A673 (cell line): ENCODE results near the gene FBN1. TPM values are rescaled to one million over a fixed set of nuclear protein-coding genes. Genes with fewer than 3 reads are reported as not detected.

ENCODE experiments used
- BruUV-seq: library from RNA; stranded (reverse); fragments of 400-500 nt; replicated peaks from 2 replicates; lab custom pipeline; 2021; lab: Mats Ljungman, UMichigan
- CTCF ChIA-PET: fragments of 300-600 bp; sonication (Branson Sonifier 250); formaldehyde crosslinking; loops from one replicate; lab custom pipeline; 2022; ENCODE audit warnings: antibody characterized with exemption; lab: Charles Lee
- POLR2A ChIA-PET: fragments of 300-600 bp; sonication (Branson Sonifier 250); formaldehyde crosslinking; loops from one replicate; lab custom pipeline; 2022; ENCODE audit warnings: antibody characterized with exemption; ENCODE audit not compliant: low non-redundant PET; lab: Charles Lee
- DNase-seq: peaks from one replicate; pipeline ENCODE4 v3.0.0-alpha.2; 2015; ENCODE audit warnings: low spot score
- H3K27ac ChIP-seq: fragments of 200-600 bp; sonication (generic); 2 replicates; pipeline ENCODE4 v1.5.1; 2016; ENCODE audit warnings: mixed run types, low read depth, mild to moderate bottlenecking, mixed read lengths, antibody characterized with exemption, low read length; ENCODE audit not compliant: poor library complexity, severe bottlenecking
- H3K27me3 ChIP-seq: fragments of 200-600 bp; sonication (generic); replicated peaks from 2 replicates; pipeline ENCODE4 v1.6.1; 2017; ENCODE audit warnings: mixed run types, low read depth, mild to moderate bottlenecking, mixed read lengths, antibody characterized with exemption, low read length; ENCODE audit not compliant: insufficient read depth, poor library complexity
- H3K36me3 ChIP-seq: fragments of 200-600 bp; sonication (generic); 2 replicates; pipeline ENCODE4 v1.6.1; 2016; ENCODE audit warnings: mixed run types, mild to moderate bottlenecking, mixed read lengths, antibody characterized with exemption, low read length; ENCODE audit not compliant: insufficient read depth, poor library complexity, severe bottlenecking
- H3K4me1 ChIP-seq: fragments of 200-600 bp; sonication (generic); 2 replicates; pipeline ENCODE4 v1.6.1; 2017; ENCODE audit warnings: mixed run types, mild to moderate bottlenecking, mixed read lengths, antibody characterized with exemption, low read length; ENCODE audit not compliant: insufficient read depth, poor library complexity, severe bottlenecking
- H3K4me3 ChIP-seq: fragments of 200-600 bp; sonication (generic); 2 replicates; pipeline ENCODE4 v1.5.1; 2016; ENCODE audit warnings: low read depth, mixed run types, mild to moderate bottlenecking, mixed read lengths, low read length; ENCODE audit not compliant: poor library complexity, severe bottlenecking
- H3K9me3 ChIP-seq: fragments of 200-600 bp; sonication (generic); 2 replicates; pipeline ENCODE4 v1.6.1; 2016; ENCODE audit warnings: mixed run types, low read depth, mild to moderate bottlenecking, mixed read lengths, antibody characterized with exemption, low read length; ENCODE audit not compliant: poor library complexity, severe bottlenecking
- CTCF ChIP-seq: fragments of 300-800, 200-600 bp; sonication (generic); conservative IDR thresholded peaks from 2 replicates; pipeline ENCODE4 v1.5.1; 2017; ENCODE audit warnings: low read depth, mild to moderate bottlenecking, antibody characterized with exemption, low read length, moderate library complexity, mixed read lengths
- EZH2 ChIP-seq: fragments of 200-600 bp; sonication (generic); IDR thresholded peaks from 2 replicates; pipeline ENCODE4 v1.6.1; 2017; ENCODE audit warnings: borderline replicate concordance, low read depth, mild to moderate bottlenecking, mixed read lengths, antibody characterized with exemption, low read length; ENCODE audit not compliant: poor library complexity, severe bottlenecking
- intact Hi-C: fragments of 100-400 bp; cut with micrococcal nuclease; formaldehyde crosslinking; loops from one replicate; pipeline ENCODE4 v1.10.0; 2022; ENCODE audit not compliant: unreplicated experiment
- total RNA-seq: library from RNA; stranded (reverse); gene quantifications from 2 replicates; pipeline ENCODE4 v1.2.3, GENCODE V29; 2021

The FBN1 gene
- total RNA-seq, 1 experiment from 2014 or later: 25.4 TPM

- Histone ChIP-seq H3K27me3 (no peaks in the 10 kb centered on the region), H3K27ac (no peak overlapping the region), H3K4me3 (no peak overlapping the region), H3K4me1 (no peaks in the 10 kb centered on the region), H3K36me3 (no peaks in the 10 kb centered on the region), H3K9me3 (no peaks in the 10 kb centered on the region)
- POLR2A ChIA-PET: no interaction called here
- no peak for DNase-seq
- intact Hi-C loops: no loop called here
- CTCF ChIA-PET: no interaction called here
- no TSS peak for BruUV-seq
- no peak for TF ChIP-seq EZH2
- TF ChIP-seq CTCF: no peak
Measured at GRCh38 chr15:48683991-48684765, 38.7 kb upstream of the FBN1 start.

GRCh38 chr15:48682942-48683651 lies 37.6 kb upstream of the FBN1 start:
- DNase-seq: no peak
- H3K36me3 ChIP-seq: no peaks in the 10 kb centered on the region
- ChIA-PET POLR2A (no interaction called here), CTCF (no interaction called here)
- TF ChIP-seq EZH2: no peak
- TF ChIP-seq CTCF: no peak
- no peaks in the 10 kb centered on the region for H3K27me3 ChIP-seq
- intact Hi-C loops: no loop called here
- no peak overlapping the region for H3K4me3 ChIP-seq
- BruUV-seq: no TSS peak
- H3K9me3 ChIP-seq: no peaks in the 10 kb centered on the region
- no peaks in the 10 kb centered on the region for H3K4me1 ChIP-seq
- no peak overlapping the region for H3K27ac ChIP-seq

- Histone ChIP-seq H3K27me3 (no peaks in the 10 kb centered on the region), H3K4me3 (no peak overlapping the region), H3K4me1 (no peaks in the 10 kb centered on the region), H3K27ac (no peak overlapping the region), H3K36me3 (no peaks in the 10 kb centered on the region), H3K9me3 (no peaks in the 10 kb centered on the region)
- intact Hi-C loops: no loop called here
- no TSS peak for BruUV-seq
- POLR2A ChIA-PET: no interaction called here
- CTCF ChIA-PET: no interaction called here
- DNase-seq: no peak
- TF ChIP-seq CTCF: no peak
- no peak for TF ChIP-seq EZH2
Measured at GRCh38 chr15:48681353-48681752, 35.8 kb upstream of the FBN1 start.
